Gastroesophageal sphincter (tissue), 4 donors: ENCODE measurements around the gene DPP6. TPM values are rescaled to one million over a fixed set of nuclear protein-coding genes. Genes with fewer than 3 reads are reported as not detected.

ENCODE experiments used
- ATAC-seq: fragments of 150-250 bp; one replicate; pipeline ENCODE4 v1.9.1; 2016; ENCODE audit warnings: mild to moderate bottlenecking, moderate library complexity
- H3K27ac ChIP-seq, 4 donors: fragments of 200-600 bp; sonication (generic) in 3 of 4; 1 replicate in 3 of 4; 2 replicates in 1 of 4; pipeline ENCODE4 v1.5.1; 2016 to 2019
- H3K27me3 ChIP-seq: fragments of 200-600 bp; sonication (generic); one replicate; pipeline ENCODE4 v1.5.1; 2019
- H3K36me3 ChIP-seq, 2 donors: fragments of 200-600 bp; sonication (generic); one replicate each; pipeline ENCODE4 v1.5.1; 2019; ENCODE audit warnings: control low read depth in 1 of 2
- H3K4me1 ChIP-seq, 3 donors: fragments of 200-600 bp; sonication (generic); 1 replicate in 2 of 3; 2 replicates in 1 of 3; pipeline ENCODE4 v1.5.1; 2016 to 2019; ENCODE audit warnings: control low read depth in 2 of 3
- H3K4me3 ChIP-seq, 2 donors: fragments of 200-600 bp; sonication (generic); one replicate each; pipeline ENCODE4 v1.5.1; 2019; ENCODE audit warnings: mild to moderate bottlenecking in 1 of 2, moderate library complexity in 1 of 2
- H3K9me3 ChIP-seq, 3 donors: fragments of 200-600 bp; sonication (generic); one replicate each; pipeline ENCODE4 v1.5.1; 2017 to 2019; ENCODE audit warnings: control low read depth in 2 of 3
- CTCF ChIP-seq, 4 experiments: fragments of 200-600 bp in 2 of 4; fragments of 450-650 bp in 2 of 4; sonication (generic) in 1 of 4; IDR thresholded peaks; one replicate each; pipeline ENCODE4 v1.5.1; 2017 to 2019; ENCODE audit warnings: antibody characterized with exemption in 4 of 4, mild to moderate bottlenecking in 2 of 4, moderate library complexity in 2 of 4
- EP300 ChIP-seq: sonication (generic); formaldehyde crosslinking; IDR thresholded peaks from one replicate; pipeline ENCODE4 v1.6.1; 2017; ENCODE audit warnings: antibody characterized with exemption, mild to moderate bottlenecking
- POLR2A ChIP-seq, 2 donors: fragments of 450-650 bp; IDR thresholded peaks; one replicate each; pipeline ENCODE4 v1.6.1; 2017; ENCODE audit warnings: antibody characterized with exemption in 2 of 2, mild to moderate bottlenecking in 2 of 2, moderate library complexity in 1 of 2
- POLR2AphosphoS5 ChIP-seq: sonication (generic); formaldehyde crosslinking; IDR thresholded peaks from one replicate; pipeline ENCODE4 v1.6.1; 2017; ENCODE audit warnings: antibody characterized with exemption
- WGBS, 2 donors: methylation state at CpG; one replicate each; pipeline ENCODE4 v1.1.5; 2018; ENCODE audit warnings: low coverage in 1 of 2; 5-methylcytosine and 5-hydroxymethylcytosine counted together
- total RNA-seq, 4 donors: library from RNA; depleted of rRNA; stranded (reverse); fragments of >200 nt; gene quantifications; one replicate each; pipeline ENCODE4 v1.1.0, GENCODE V29; 2016

DPP6 gene
- total RNA-seq, 4 donors from 2014 or later, result 14.3 to 40.0 (median 23.1) TPM

DNA sequence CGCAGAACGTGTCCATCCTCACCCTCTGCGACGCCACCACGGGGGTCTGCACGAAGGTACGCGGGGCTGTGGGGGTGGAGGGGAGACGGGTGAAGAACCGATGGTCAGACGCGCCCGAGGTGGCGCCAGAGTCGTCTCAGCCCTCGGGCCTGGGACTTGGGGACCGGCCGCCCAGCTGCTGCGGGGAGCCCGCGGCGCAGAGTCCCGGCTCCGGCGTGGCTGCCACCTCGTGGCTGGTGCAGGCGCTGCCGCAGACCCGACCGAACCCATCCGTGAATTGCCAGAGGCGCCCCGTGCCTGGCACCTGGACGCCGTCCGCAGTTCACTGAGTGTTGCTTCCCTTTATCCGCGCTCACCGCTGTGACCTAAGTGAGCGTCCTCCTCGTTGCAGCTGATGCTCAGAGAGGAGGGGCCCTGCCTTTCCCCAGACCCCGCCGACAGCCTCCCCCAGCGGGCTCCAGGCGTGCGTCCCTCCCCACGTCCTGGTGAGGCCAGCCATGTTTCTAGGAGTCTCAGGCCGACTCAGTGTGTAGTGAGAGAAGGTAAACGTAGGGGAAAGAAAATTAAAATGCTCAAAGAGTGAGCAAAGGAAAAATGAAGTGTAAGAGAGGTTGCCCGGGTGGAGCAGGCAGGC, 742.1 kb downstream of the DPP6 start:
- H3K27me3 ChIP-seq, result peaks cover 9% of the 10 kb centered on the region
- H3K4me1 ChIP-seq, result peaks cover 0 to 7% (median 0%) of the 10 kb centered on the region in 3 donors
- no peak overlapping the region for H3K27ac ChIP-seq
- H3K9me3 ChIP-seq, result no peaks in the 10 kb centered on the region
- TF ChIP-seq EP300, result no peak
- peak in 3 of 4 experiments; percentile 26 to 63 (median 35) for TF ChIP-seq CTCF (IDR thresholded peaks at IDR 0.05)
- no peaks in the 10 kb centered on the region for H3K36me3 ChIP-seq
- no peak overlapping the region for H3K4me3 ChIP-seq
- WGBS, 2 donors, result no CpG with 5 or more reads among the region's 50 CpGs
- ATAC-seq, result no peak

DNA sequence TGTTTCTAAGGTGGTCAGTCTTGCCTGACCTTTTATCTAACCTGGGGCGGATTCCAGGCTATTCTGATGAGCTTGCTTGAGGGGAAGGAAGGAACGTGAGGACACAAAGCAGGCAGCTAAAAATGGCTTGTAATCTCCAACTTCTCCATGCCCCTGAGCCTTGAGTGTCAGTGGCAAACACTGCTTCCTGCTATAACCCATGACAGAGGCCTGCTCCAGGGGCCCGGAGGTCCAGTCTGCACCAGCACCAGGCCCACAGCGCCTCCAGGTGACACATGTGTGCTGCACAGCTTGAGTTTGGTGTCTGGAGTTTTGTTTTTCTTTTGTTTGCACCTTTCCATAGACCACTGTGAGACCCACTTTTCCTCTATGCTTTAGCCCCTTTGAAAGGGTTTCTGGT, 742.8 kb downstream of the DPP6 start:
- H3K4me3 ChIP-seq, result no peak overlapping the region
- H3K27ac ChIP-seq, result no peak overlapping the region
- H3K9me3 ChIP-seq, result no peaks in the 10 kb centered on the region
- 63 to 85% methylated on average over 2 to 4 of the region's 4 CpGs for WGBS, 2 donors
- H3K36me3 ChIP-seq, result no peaks in the 10 kb centered on the region
- H3K4me1 ChIP-seq, result peaks cover 0 to 7% (median 0%) of the 10 kb centered on the region in 3 donors
- ATAC-seq, result no peak
- TF ChIP-seq POLR2A (IDR thresholded peaks at IDR 0.05), result no peak
- no peak for TF ChIP-seq POLR2AphosphoS5
- TF ChIP-seq CTCF (IDR thresholded peaks at IDR 0.05), result no peak
- no peak for TF ChIP-seq EP300
- H3K27me3 ChIP-seq, result peaks cover 9% of the 10 kb centered on the region

GRCh38 chr7:154795437-154795836, 743.2 kb downstream of the DPP6 start:
- peaks cover 0 to 7% (median 0%) of the 10 kb centered on the region in 3 donors for H3K4me1 ChIP-seq
- H3K27ac ChIP-seq, result no peak overlapping the region
- TF ChIP-seq POLR2AphosphoS5, result no peak
- TF ChIP-seq POLR2A (IDR thresholded peaks at IDR 0.05), result no peak
- TF ChIP-seq EP300, result no peak
- TF ChIP-seq CTCF (IDR thresholded peaks at IDR 0.05), result no peak
- 94% methylated on average over 3 of the region's 13 CpGs; no CpG with 5 or more reads in 1 of the 2 donors for WGBS, 2 donors
- H3K27me3 ChIP-seq, result peaks cover 9% of the 10 kb centered on the region
- ATAC-seq, result no peak
- H3K4me3 ChIP-seq, result no peak overlapping the region
- no peaks in the 10 kb centered on the region for H3K9me3 ChIP-seq
- H3K36me3 ChIP-seq, result no peaks in the 10 kb centered on the region

DNA sequence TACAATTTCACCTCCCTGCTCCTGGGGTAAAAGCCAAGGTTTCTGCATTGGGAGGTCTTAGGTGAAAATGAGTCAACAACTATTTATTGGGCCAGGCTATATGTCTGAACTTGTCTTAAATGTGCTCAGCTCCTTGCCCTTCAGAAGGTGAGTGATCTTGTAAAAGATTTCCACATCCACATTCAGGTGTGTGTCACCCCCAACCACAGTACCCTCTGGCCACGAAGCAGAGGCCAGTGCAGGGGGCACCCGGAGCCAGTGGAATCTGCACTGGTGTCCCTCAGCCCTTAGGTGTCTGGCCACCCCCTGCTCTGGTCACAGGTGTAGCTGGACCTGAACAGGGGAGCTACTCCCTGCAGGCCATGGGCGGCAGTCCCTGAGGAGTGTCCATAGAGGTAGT, 752.3 kb downstream of the DPP6 start:
- no peaks in the 10 kb centered on the region for H3K27me3 ChIP-seq
- no peak overlapping the region for H3K27ac ChIP-seq
- no peaks in the 10 kb centered on the region for H3K9me3 ChIP-seq
- peaks cover 0 to 25% of the 10 kb centered on the region in 2 donors for H3K36me3 ChIP-seq
- TF ChIP-seq CTCF (IDR thresholded peaks at IDR 0.05), result no peak
- no peak for TF ChIP-seq POLR2A (IDR thresholded peaks at IDR 0.05)
- no peak for TF ChIP-seq EP300
- no peak for TF ChIP-seq POLR2AphosphoS5
- ATAC-seq, result no peak
- no peak overlapping the region for H3K4me3 ChIP-seq
- H3K4me1 ChIP-seq, result no peaks in the 10 kb centered on the region
- WGBS, 2 donors, result no CpG with 5 or more reads among the region's 3 CpGs

GRCh38 chr7:154812027-154812426, 759.8 kb downstream of the DPP6 start:
- Histone ChIP-seq H3K27ac (no peak overlapping the region), H3K9me3 (peaks cover 0 to 26% (median 0%) of the 10 kb centered on the region in 3 donors), H3K4me3 (no peak overlapping the region), H3K36me3 (peaks cover 0 to 38% of the 10 kb centered on the region in 2 donors), H3K27me3 (no peaks in the 10 kb centered on the region), H3K4me1 (no peaks in the 10 kb centered on the region)
- WGBS, 2 donors, result 43% methylated on average over 1 of the region's 1 CpG; no CpG with 5 or more reads in 1 of the 2 donors
- no peak for ATAC-seq
- TF ChIP-seq CTCF (IDR thresholded peaks at IDR 0.05), result no peak
- no peak for TF ChIP-seq POLR2A (IDR thresholded peaks at IDR 0.05)
- TF ChIP-seq EP300, result no peak
- TF ChIP-seq POLR2AphosphoS5, result no peak
